GM18873 (cell line): ENCODE data around the gene RHBDF2.

Experiments used
- ATAC-seq: cut with Tn5 transposase; IDR thresholded peaks from one replicate; pipeline ENCODE4 v1.9.1; 2021; ENCODE audit warnings: mild to moderate bottlenecking, moderate library complexity, moderate number of reproducible peaks; ENCODE audit not compliant: unreplicated experiment, low FRiP score

Gene RHBDF2

DNA sequence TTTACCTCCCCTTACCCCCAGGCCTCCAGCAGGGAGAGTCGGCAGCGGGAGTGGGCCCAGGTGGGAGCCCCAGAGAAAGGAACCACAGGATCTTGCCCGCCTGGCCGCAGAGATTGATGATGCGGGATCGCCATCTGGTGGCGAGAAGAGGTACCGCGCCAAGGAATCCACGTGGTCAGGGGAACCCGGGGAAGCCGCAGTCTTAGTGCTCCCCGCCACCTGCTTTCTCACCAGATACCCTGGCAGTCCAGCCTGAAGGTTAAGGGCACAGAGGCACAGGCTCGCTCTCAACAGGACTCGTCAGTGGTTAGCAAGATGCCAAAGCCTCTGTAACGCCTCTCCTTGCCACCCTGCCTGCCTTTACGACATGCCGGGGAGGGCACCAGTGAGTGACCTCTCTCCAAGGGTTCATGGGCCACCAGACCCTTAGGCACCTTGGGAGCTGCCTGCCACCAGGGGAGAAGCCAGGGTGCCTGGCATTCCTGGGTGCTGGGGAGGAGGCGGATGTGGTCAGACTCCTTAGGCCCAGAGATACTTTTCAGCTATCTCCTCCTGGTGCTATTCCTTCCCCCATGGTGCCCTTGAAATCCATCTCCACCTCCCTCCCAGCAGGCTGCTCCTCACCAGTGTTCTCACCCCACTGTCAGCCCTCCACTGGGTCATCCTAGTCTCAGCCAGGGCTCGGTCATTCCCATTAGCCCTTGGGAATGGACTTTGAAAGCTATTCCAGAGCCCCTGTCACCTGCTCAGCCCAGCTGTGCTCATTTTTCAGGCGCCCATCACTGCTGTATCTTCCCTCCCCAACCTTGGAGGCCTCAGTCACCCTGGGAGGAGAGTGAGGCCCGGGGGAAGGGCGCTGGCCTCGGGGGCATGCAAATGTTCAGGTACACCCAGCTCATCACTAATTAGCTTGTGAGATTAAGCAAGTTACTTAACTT lies 5.5 kb upstream of the RHBDF2 start:
- no peak for ATAC-seq

DNA sequence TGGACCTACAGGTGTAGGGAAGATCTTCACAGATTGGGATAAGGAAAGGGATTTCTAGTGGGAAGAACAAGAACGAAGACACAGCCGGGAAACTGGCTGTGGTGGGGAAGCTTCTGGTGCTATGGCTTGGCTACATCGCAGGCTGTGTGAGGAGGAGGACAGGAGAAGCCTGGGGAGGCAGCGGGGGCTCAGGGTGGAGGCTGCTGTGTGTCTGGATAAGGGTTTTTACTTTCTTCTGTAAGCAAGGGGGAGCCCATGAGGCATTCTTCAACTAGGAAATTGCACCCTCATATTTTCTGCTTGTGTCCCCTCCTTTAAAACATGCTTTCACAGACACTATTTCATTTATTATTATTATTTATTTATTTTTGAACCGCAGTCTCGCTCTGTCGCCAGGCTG lies 2.9 kb upstream of the RHBDF2 start:
- no peak for ATAC-seq

DNA sequence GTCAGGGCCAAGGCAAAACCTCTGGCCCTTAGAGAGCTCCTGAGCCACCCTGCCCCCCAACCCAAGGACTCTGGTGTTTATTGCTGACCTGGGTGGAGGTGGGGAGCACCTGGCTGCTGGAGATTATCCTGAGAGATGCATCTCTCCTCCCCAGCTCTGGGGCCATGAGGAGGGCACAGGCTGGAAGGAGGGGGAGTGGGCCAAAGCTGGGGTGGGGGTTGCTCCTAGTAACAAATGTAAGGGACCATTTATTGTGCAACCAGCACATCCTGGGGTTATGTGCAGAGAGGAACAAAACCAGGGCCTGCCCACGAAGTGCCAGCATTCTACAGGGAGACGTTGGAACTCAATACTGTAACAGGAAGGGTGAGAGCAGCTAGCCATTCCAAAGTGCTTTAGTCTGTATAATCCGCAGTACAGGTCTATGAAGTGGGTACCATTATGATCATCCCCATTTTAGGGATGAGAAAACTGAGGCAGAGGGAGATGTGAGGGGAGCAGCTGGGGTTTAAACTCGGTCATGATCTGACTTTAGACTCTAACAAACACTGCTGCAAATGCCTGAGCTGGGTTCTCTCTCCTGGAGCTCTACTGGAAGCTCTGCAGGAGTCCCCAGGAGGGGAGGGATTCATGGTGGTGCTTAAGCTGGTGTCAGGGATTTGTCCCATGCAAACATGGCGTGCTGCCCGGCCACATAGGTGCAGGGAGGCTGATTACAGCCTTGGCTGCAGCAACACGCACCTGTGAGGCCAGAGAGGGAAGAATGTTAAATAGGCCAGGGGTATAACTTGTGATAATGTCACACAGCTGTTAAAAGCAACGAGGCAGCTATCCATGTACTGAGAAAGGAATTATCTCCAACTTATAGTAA lies 1.4 kb upstream of the RHBDF2 start:
- no peak for ATAC-seq

DNA sequence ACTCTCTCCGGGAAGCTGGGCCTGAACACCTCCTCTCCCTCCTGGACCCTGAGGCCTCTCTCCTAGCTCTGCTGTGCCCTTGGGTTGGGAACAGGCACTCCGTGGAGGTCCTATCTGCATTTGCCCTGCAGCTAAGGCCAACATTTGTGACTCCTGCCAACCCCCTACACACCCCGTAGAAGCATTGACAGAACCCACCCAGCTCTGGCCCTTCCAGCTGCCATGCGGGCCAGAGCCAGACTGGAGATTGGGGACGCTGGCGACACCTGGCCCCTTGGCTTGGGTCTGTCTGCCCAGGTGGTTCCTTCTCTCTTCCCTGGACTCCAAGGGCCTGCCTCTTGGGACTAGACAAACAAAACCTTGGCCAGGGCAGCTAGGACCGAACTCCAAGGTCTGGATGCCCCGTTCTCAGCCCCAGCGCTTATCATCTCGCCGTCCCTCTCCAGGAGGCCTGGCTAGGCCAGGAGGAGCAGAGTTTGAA lies 644 bp upstream of the RHBDF2 start:
- ATAC-seq: no peak

DNA sequence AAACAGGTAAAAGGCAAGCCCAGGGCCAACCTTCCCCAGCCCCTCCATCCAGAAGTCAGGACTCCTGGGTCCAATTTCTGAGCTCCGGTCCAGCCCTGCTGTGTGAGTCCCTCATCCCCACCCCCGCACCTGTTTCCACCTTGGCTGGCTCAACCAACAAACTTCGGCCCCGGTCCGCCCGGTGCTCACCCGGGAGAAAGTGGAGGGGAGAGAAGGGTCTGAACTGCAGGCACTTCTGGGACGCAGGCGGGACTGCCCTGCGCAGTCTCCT lies 541 bp downstream of the RHBDF2 start:
- no peak for ATAC-seq

DNA sequence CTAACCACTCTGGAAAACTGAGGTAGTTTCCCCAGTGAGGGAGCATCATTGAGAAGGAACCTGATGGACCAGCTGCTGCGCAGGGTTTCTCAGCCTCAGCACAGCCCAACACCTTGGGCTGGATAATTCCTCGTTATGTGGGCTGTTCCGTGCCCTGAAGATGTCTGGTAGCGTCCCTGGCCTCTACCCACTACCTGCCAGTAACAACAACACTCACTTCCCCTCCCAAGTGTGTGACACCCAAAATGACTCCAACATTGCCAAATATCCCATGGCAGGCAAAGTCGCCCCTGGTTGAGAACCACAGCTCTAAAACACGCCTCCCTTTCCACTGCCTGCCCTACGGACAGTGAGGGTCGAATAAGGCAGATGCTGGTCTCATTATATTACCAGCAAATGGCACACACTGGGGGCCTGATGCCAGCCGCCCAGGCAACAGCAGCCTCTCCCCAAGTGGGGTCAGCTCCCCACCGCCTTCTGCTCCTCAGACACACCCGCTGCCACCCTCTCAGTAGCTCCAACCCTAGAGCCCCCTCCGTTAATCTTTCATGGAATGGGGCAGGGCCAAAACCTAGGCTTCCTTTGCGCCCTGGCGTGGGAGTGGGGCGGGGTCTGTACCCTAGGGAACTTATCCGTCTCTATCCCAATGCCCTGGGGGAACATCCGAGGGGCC lies 1.0 kb downstream of the RHBDF2 start:
- no peak for ATAC-seq

DNA sequence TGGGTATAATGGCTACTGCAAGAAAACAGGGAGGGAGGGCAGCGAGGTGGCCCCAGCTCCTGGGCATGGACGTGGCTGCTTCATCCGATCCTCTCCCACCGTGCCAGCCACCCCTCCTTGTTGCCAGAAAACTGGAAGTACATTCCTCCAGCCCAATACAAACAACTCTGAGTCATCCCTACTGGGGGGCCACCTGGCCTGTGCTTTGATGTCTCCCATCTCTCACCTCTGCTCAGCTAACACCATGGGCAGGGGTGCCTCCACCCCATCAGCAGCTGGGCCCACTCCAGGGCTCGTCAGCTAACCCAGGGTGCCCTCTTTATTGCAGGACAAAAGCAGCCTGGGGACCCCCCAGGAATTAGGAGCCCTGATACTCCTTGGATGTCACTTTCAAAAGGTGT lies 2.0 kb downstream of the RHBDF2 start:
- no peak for ATAC-seq

DNA sequence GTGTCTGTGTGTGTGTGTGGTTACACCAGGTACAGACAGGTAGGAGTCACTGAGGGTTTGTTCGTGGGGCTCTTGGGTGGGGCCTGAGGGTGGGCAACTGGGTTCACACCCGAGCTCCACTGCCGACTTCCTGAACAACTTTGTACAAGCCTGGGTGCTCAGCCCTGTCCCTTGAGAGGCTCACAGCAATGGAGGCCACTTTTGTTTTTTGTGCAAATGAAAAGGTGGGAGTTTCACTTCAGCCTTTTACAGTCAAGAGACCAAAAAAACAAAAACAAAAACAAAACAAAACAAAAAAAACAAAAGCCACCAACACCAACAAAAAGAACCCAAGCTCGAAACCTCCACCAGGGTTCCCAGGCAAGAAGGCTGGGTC lies 2.4 kb downstream of the RHBDF2 start:
- ATAC-seq: no peak

DNA sequence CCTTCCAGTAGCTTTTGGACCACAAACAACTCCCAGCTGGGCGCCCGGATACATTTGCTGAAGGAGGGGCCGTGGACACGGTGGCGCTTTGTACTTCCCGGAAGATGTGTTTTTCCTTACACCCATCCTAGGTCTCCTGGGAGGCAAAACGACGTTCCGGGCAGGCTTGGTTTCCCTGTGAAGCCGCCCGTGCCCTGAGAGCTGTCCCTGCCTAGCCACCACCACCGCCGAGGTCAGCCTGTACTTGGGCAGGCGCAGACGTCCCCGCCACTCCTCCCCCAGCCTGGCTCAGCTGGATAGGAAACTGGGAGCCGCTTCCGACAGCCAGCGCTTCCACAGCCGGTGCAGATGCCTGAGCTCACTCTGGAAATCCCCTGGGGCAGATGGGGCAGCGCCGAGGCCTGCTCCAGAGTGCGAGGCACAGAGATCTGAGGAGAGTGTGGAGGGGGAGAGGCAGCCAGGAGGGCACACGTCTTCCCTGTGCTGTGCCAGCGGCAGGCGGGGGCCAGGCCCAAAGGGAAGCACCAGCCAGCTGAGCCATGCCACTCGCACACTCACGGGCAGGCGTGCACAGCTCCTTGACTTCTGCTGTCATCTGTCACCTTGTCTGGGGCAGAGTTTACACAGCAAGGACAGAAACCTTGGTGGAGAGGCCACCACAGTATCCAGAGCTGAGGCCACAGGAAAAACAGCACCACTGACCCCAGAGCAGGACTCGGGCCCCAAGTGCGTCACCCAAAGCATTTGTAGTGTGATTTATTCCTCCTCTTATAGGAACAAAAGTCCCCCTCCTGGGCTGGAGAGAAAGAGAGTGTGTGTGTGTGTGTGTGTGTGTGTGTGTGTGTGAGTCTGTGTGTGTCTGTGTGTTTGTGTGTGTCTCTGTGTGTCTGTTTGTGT lies 3.0 kb downstream of the RHBDF2 start:
- no peak for ATAC-seq

DNA sequence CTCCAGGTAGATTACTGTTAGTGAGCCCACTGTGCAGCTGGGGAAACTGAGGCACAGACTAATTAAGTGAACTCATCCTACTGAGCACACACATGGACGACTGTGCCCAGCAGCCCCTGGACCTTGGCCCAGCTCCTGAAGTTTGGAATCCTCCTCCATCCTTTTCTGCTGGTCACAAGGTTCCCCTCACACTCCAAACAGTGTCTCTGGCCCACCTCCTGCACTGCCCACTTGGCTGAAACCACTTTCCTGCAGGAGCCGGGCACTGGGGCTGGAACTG lies 3.6 kb downstream of the RHBDF2 start:
- ATAC-seq: no peak

DNA sequence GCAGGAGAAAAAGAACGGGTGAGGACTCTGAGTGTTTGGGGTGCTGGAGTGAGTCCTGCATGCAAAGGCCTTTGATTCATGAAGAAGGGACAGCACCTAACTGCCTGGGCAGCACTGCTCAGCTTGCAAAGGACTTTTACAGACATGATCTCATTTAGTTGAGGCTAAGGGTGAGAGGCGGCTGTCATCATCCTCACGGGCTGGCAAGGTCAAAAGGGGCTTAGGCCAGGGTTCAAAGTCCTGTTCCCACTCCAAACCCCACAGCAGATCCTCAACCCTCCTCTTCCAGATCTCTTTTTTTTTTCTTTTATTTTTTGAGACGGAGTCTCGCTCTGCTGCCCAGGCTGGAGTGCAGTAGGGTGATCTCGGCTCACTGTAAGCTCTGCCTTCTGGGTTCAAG lies 4.8 kb downstream of the RHBDF2 start:
- ATAC-seq: no peak

DNA sequence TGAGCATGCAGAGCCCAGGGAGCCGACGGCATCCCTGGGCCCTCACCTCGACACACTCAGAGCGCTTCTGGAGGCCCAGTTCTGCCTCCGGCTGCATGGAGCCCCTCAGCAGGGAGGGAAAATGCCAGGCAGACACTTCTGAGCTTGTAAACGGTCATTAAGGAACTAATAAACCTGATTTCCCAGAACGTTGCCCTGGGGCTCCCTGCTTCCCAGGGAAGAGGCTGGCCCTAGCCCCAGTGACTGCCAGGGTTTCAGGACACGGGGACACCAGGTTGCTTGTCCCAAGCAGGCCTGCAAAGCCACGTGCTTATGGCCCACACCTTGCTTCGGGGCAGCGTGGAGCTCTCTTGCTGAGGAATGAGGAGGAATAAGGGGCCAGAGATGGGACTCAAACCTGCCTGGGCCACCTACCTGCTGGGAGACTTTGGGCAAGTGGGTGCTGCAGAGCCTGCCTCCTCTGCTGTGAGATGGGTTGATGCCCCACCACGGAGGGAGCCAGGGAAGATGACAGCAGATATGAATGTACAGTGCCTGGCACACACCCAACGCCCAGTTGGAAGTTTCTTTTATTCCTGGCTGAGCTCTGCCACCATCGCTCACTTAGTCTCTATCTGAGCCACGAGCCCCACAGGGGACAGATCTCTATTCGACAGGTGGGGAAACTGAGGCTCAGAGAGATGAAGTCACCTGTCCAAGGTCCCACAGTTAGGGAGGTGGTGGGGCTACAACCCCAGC lies 5.4 kb downstream of the RHBDF2 start:
- no peak for ATAC-seq

DNA sequence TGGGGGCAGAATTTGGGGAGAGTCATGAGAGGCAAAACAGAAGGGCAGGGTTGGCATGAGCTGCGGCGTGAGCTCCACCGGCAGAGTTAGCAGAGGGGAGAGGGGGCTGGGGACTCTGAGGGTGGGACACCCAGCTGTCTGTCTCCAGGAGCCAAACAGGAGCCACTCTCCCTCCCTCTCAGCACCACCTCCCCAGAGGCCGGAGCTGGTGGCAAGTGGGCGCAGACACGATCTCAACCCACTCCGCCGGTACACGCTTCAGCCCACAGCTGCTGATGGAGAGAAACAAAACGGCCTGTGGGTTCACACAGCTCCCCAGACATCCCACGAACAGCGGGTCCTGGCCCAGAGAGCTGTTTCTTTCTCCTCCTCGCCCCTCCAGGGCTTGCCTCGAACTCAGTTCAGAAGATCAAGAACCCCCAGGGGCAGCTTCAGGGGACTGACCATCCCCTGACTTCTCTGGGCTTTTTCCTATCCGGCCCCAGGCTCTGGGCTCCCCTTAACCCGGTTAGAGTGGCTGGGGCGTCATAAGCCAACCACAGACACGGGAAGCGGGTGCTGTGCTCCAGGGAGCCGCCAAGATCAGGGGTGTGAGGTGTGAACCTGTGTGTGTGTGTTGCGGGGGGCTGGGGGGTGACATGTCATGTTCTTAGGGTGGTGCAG lies 7.6 kb downstream of the RHBDF2 start:
- no peak for ATAC-seq

DNA sequence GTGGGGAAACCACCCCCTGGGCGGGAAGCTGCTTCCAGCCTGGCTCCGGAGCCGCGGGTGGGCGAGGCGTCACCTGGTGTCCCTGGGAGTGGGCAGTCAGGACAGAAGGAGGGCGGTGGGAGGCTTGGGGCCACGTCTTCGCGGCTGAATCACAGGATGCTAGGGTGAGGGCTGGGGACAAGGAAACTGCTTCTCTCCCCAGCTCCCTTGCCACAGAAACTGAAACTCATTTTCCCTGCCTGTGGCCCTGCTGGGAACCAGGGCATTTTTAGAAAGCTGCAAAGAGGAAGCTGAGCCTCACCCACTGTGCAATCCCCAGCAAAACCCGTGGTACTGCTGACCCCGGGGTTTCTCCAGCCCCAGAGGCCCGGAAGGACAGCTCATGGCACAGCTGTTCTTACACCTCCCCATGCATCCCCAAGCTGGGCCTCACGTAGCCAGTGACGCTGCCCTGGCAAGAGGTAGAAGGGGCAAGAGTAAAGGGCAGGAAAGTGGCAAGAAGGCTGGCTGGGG lies 8.2 kb downstream of the RHBDF2 start:
- peak; percentile 40 for ATAC-seq

DNA sequence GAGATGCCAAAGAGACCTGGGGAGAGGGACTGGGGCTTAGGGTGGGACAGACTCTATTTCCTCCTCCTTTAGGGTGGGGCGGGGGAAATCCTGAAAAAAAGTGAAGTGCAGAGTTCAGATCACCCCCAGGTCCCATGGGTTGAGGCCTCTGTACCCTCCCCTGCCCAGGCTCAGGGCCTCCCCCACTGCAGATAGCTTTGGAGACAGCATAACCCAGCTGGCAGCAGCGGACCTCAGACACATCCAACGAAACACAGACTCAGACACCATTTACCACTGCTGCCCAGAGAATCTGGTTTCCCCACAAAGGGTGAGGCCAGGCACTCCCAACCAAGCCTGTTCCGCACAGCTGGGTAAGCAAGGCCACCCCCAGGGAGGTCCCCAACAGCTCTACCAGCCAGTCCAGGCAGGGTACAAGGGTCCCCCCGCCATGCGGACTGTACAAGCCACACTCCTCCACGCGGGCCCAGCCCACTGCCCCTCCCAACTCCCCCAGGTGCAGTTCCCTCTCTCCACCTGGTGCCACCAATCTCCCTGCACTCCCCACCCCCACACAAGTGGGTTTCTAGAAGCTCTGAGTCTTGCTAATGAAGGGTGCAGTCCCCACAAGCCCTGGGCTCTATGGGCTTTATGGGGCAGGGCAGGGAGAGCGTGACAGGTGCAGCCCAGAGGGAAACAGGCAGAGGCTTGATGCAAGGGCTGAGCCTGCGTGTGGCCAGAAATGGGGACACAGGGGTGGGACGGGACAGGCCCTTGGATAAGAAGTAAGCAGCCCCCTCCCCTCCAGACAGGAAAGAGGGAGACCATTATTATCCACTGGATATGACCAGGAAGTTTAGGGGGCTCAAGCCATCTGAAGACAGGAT lies 8.9 kb downstream of the RHBDF2 start:
- ATAC-seq: peak; percentile 25

DNA sequence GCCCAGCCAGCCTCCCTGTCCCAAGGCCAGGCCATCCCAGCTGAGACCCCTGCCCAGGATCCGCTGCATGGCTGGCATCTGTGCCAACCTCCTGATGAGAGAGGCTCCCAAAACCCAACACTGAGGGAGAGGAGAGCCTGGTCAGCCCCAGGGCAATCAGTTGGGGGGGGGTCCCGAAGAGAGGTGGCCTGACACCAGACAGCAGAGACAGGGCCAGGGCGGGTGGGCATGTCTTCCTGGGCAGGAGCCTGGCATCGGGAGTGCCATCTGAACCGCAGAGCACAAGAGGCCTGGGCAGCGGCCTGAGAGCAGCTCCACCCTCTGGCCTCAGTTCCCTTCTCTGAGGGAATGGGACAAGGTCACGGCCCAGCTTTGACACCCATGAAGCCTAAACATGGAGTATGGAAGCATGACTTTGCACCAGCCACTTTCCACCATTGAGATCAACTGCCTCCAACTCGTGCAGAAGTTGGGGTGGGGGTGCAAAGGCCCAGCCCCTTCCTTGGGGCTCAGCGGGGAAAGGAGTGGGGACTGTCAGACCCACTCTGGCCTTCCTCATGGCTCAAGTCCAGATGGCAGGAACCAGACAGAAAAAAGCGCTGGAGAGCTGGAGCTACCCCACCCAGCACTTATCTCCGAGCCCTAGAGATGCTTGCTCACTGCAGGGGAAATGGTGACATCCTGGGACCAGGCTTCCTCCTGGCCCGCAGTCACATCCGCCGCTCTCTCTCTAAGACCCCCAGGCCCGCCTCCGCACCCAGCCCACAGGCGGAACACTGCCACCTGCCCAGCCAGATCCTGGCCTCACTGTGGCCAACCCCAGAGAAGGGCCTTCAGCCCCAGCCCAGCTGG lies 9.7 kb downstream of the RHBDF2 start:
- ATAC-seq: no peak

DNA sequence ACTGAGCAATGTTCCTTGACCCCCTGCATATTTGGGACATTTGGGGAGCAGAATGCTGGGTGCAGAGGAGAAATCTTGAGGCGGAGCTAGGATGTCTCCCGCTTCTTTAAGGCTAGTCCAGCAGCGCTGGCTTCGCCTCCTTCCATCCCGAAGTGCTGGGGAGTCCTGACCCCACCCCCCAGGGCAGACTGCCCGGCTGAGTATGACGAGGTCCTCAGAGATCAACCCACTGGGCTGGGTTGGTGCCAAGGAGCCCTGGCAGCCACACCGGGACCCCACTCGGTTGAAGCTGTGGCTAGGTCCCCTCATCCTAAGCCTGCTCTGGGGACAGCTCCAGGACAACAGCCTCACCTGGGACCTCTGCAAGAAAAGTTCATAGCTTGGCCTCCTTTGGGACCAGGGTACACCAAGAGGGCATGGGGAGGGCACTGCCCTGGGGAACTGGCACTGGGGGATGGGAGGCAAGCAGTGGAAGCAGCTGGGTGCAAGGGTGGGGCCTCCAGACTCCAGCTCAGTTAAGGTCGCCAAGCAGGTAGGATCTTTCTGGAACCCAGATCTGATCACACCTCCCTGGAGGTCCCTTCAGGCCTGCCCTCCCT lies 11.0 kb downstream of the RHBDF2 start:
- ATAC-seq: no peak
